K562 (cell line): ENCODE results near the gene HCN3. TPM values are rescaled to one million over a fixed set of nuclear protein-coding genes. Genes with fewer than 3 reads are reported as not detected.

ENCODE experiments used
- ATAC-seq: fragments of 200-7000 bp; cut with Tn5 transposase; 3 replicates; pipeline ENCODE4 v1.9.1; 2020; ENCODE audit warnings: moderate library complexity
- BruUV-seq: library from RNA; stranded (reverse); fragments of 400-500 nt; replicated peaks from 2 replicates; lab custom pipeline; 2021; lab: Mats Ljungman, UMichigan
- CTCF ChIA-PET: fragments of 300-600 bp; formaldehyde crosslinking; extraction: SDS; loops from one replicate; lab custom pipeline; 2021; ENCODE audit warnings: low intra/inter-chr PET ratio; lab: Yijun Ruan, JAX
- POLR2A ChIA-PET: fragments of 300-600, 350-650 bp; sonication (Branson Sonifier 250); formaldehyde crosslinking; extraction: SDS; loops from one replicate; lab custom pipeline; 2021; ENCODE audit warnings: antibody characterized with exemption, inconsistent platforms; lab: Yijun Ruan, JAX
- DNase-seq, 4 experiments: peaks; one replicate each; pipeline versions ENCODE4 v3.0.0 to v3.0.0-alpha.2; 2011 to 2018; ENCODE audit warnings: low spot score in 3 of 4, mixed read lengths in 3 of 4; ENCODE audit errors: extremely low read depth in 1 of 4
- FAIRE-seq: peaks from 2 replicates; lab custom pipeline; 2011; peaks lifted over from hg19 to GRCh38; lab: Jason Lieb, UNC
- H2AFZ ChIP-seq: 2 replicates; pipeline ENCODE4 v1.6.0; 2011; ENCODE audit warnings: low read depth, low read length, control low read depth, inconsistent platforms
- H3K27ac ChIP-seq: fragments of 200-600 bp; 3 replicates; pipeline ENCODE4 v1.8.0; 2011; ENCODE audit warnings: low read depth, mild to moderate bottlenecking, control low read depth, inconsistent platforms, low read length, moderate library complexity, mixed read lengths; ENCODE audit errors: extremely low read depth
- H3K27me3 ChIP-seq, 2 experiments: fragments of 300-600 bp in 1 of 2; 2 replicates in 1 of 2; 3 replicates in 1 of 2; pipeline versions ENCODE4 v1.6.0 to v1.8.0; 2011; ENCODE audit warnings: inconsistent platforms in 2 of 2, low read length in 2 of 2, mild to moderate bottlenecking in 1 of 2, mixed read lengths in 1 of 2, moderate library complexity in 1 of 2; ENCODE audit not compliant: control insufficient read depth in 2 of 2, insufficient read depth in 2 of 2
- H3K36me3 ChIP-seq: fragments of 300-600 bp; 3 replicates; pipeline ENCODE4 v1.8.0; 2011; ENCODE audit warnings: mild to moderate bottlenecking, low read length, inconsistent platforms; ENCODE audit not compliant: control insufficient read depth, insufficient read depth
- H3K4me1 ChIP-seq, 2 experiments: fragments of 200-600 bp in 1 of 2; replicated peaks in 1 of 2; 2 replicates in 1 of 2; 3 replicates in 1 of 2; pipeline versions ENCODE4 v1.5.1 to v1.8.0; 2011; ENCODE audit warnings: inconsistent platforms in 2 of 2, low read length in 2 of 2, mild to moderate bottlenecking in 1 of 2, mixed read lengths in 1 of 2, moderate library complexity in 1 of 2; ENCODE audit not compliant: control insufficient read depth in 2 of 2, insufficient read depth in 2 of 2
- H3K4me2 ChIP-seq: 2 replicates; pipeline ENCODE4 v1.6.1; 2011; ENCODE audit warnings: low read length, control low read depth, inconsistent platforms, mixed read lengths; ENCODE audit not compliant: insufficient read depth
- H3K4me3 ChIP-seq: fragments of 200-600 bp; sonication (generic), shearing (Covaris generic); 2 replicates; pipeline ENCODE4 v1.5.1; 2016; ENCODE audit warnings: control low read depth, inconsistent platforms
- H3K79me2 ChIP-seq: fragments of 200-600 bp; 3 replicates; pipeline ENCODE4 v1.8.0; 2011; ENCODE audit warnings: low read length, inconsistent platforms; ENCODE audit not compliant: control insufficient read depth, insufficient read depth
- H3K9ac ChIP-seq, 2 experiments: 2 replicates each; pipeline versions ENCODE4 v1.6.0 to v1.6.1; 2011; ENCODE audit warnings: low read depth in 2 of 2, low read length in 2 of 2, control low read depth in 1 of 2, inconsistent platforms in 1 of 2, mild to moderate bottlenecking in 1 of 2, mixed read lengths in 1 of 2; ENCODE audit not compliant: insufficient read depth in 1 of 2
- H3K9me1 ChIP-seq: one replicate; pipeline ENCODE4 v1.6.0; 2011; ENCODE audit warnings: inconsistent platforms, mild to moderate bottlenecking, low read length, moderate library complexity; ENCODE audit not compliant: control insufficient read depth, insufficient read depth
- H3K9me3 ChIP-seq: replicated peaks from 2 replicates; pipeline ENCODE4 v1.5.1; 2011; ENCODE audit warnings: low read depth, low read length, inconsistent platforms; ENCODE audit not compliant: control insufficient read depth, insufficient read depth
- H4K20me1 ChIP-seq: replicated peaks from 2 replicates; pipeline ENCODE4 v1.6.1; 2011; ENCODE audit warnings: low read length, inconsistent platforms, mixed read lengths; ENCODE audit not compliant: control insufficient read depth, insufficient read depth
- BMI1 ChIP-seq: fragments of 150-350 bp; IDR thresholded peaks from 2 replicates; pipeline ENCODE4 v1.6.1; 2014; ENCODE audit warnings: low read length
- KHSRP ChIP-seq: fragments of 450-650 bp; IDR thresholded peaks from 2 replicates; pipeline ENCODE4 v1.6.1; 2017
- MCM2 ChIP-seq: fragments of 450-650 bp; IDR thresholded peaks from 2 replicates; pipeline ENCODE4 v1.6.1; 2017; ENCODE audit warnings: low read depth, mild to moderate bottlenecking
- NFIC ChIP-seq: fragments of 450-650 bp; IDR thresholded peaks from 2 replicates; pipeline ENCODE4 v1.6.1; 2017; ENCODE audit warnings: mild to moderate bottlenecking, inconsistent platforms
- NR3C1 ChIP-seq: sonication (generic); formaldehyde crosslinking; IDR thresholded peaks from 2 replicates; pipeline ENCODE4 v1.8.1; 2022; ENCODE audit warnings: missing genetic modification reagents
- POLR2AphosphoS2 ChIP-seq: IDR thresholded peaks from 2 replicates; pipeline ENCODE4 v1.6.1; 2012; ENCODE audit warnings: low read length, improper control_type of control experiment
- POLR2B ChIP-seq: fragments of 450-650 bp; IDR thresholded peaks from 2 replicates; pipeline ENCODE4 v1.6.1; 2018; ENCODE audit warnings: low read depth; ENCODE audit not compliant: partially characterized antibody
- SMARCA4 ChIP-seq: fragments of 450-650 bp; IDR thresholded peaks from 2 replicates; pipeline ENCODE4 v1.6.1; 2016
- SRSF1 ChIP-seq: fragments of 200-400 bp; formaldehyde crosslinking; IDR thresholded peaks from 2 replicates; pipeline ENCODE4 v1.6.1; 2017; ENCODE audit warnings: mild to moderate bottlenecking, low read depth, low read length, moderate library complexity
- TAF7 ChIP-seq: fragments of 450-650 bp; IDR thresholded peaks from 2 replicates; pipeline ENCODE4 v1.6.1; 2016; ENCODE audit warnings: missing genetic modification characterization, missing compliant biosample characterization
- TFE3 ChIP-seq: fragments of 450-650 bp; formaldehyde crosslinking; IDR thresholded peaks from 2 replicates; pipeline ENCODE4 v1.4.0; 2020; ENCODE audit warnings: mild to moderate bottlenecking, mixed read lengths
- ZBTB43 ChIP-seq: sonication (generic); formaldehyde crosslinking; IDR thresholded peaks from 2 replicates; pipeline ENCODE4 v1.8.0; 2023; ENCODE audit warnings: mild to moderate bottlenecking, missing genetic modification reagents
- ZBTB7A ChIP-seq: IDR thresholded peaks from 2 replicates; pipeline ENCODE4 v1.6.1; 2011; ENCODE audit warnings: low read depth, mild to moderate bottlenecking, low read length, moderate library complexity, borderline replicate concordance; ENCODE audit not compliant: control insufficient read depth
- ZC3H11A ChIP-seq: IDR thresholded peaks from 2 replicates; pipeline ENCODE4 v1.6.1; 2012; ENCODE audit warnings: low read depth, low read length, improper control_type of control experiment
- WGBS: fragments of 100-300 bp; shearing (Covaris generic); methylation state at CpG from one replicate; pipeline ENCODE4 v1.1.6; 2016; ENCODE audit warnings: low coverage, mixed read lengths; ENCODE audit not compliant: insufficient coverage; ENCODE audit errors: missing lambda C conversion rate; 5-methylcytosine and 5-hydroxymethylcytosine counted together
- in situ Hi-C: fragments of 300-500 bp; cut with MboI; formaldehyde crosslinking; loops from 4 replicates; pipeline ENCODE4 v1.15.0; 2018; ENCODE audit warnings: inconsistent platforms, mixed read lengths
- intact Hi-C: fragments of 100-400 bp; cut with micrococcal nuclease; formaldehyde crosslinking; loops from 2 replicates; pipeline ENCODE4 v1.14.2; 2022
- polyA plus RNA-seq, 8 experiments: library from polyadenylated mRNA; depleted of rRNA in 4 of 8; stranded (reverse) in 5 of 8; unstranded in 3 of 8; fragments of >200 nt; fragmentation: Nextera tagmentation in 2 of 8; fragmentation: Illumina TruSeq in 1 of 8; extraction: Ambion mirVana in 2 of 8; extraction: Trizol in 1 of 8; gene quantifications; 2 replicates each; pipeline versions ENCODE4 v1.2.1 to v1.2.3, GENCODE V29; 2011 to 2014; ENCODE audit warnings: inconsistent platforms in 1 of 8, missing spikeins in 1 of 8
- total RNA-seq, 7 experiments: library from RNA; depleted of rRNA in 6 of 7; stranded (reverse); fragments of >200 nt in 6 of 7; fragmentation: Illumina TruSeq in 2 of 7; extraction: Trizol in 2 of 7; gene quantifications; 2 replicates each; pipeline versions ENCODE4 v1.2.1 to v1.2.3, GENCODE V29; 2011 to 2021; ENCODE audit warnings: low replicate concordance in 1 of 7

HCN3 gene
- total and polyA plus RNA-seq, 9 of the 15 experiments (the other 6 are each of a cell fraction or from before 2014, with no cell fraction given) = 0.91 to 9.7 (median 3.9) TPM

GRCh38 chr1:155304558-155305063 is 27.3 kb downstream of the HCN3 start:
- Histone ChIP-seq H3K79me2 (peaks cover 33% of the 10 kb centered on the region), H3K27ac (no peak overlapping the region), H3K36me3 (no peaks in the 10 kb centered on the region), H3K9ac (no peak overlapping the region), H3K27me3 (no peaks in the 10 kb centered on the region), H4K20me1 (no peaks in the 10 kb centered on the region), H3K4me2 (no peak overlapping the region), H3K4me3 (no peak overlapping the region), H3K9me1 (no peaks in the 10 kb centered on the region), H3K4me1 (peaks cover 22 to 37% of the 10 kb centered on the region in 2 experiments; a peak in 4 of 5 replicates), H3K9me3 (no peaks in the 10 kb centered on the region), H2AFZ (peak overlapping the region; percentile 36; the same call in 1 of the 2 replicates)
- FAIRE-seq (no peak), DNase-seq (no peak), ATAC-seq (no peak)
- TF ChIP-seq NR3C1 (CRISPR knock-in tag) (no peak), NFIC (0 out of 2 replicates have a peak, but pooled peaks have one; percentile 41), POLR2B (no peak)
- in situ Hi-C loops = loop anchor here (25.0 kb wide), 1 partner anchor 1433 kb away; the partner anchor contains the start of genes ISG20L2, METTL25B and MRPL24
- no TSS peak for BruUV-seq
- ChIA-PET CTCF (no interaction called here), POLR2A (interaction anchor here (1.3 kb wide), 1 partner anchor 13 kb away, joined by 3 read pairs; no protein-coding TSS in a partner anchor)
- 86% methylated on average over 11 of the region's 11 CpGs for WGBS
- intact Hi-C loops = no loop called here

- peak overlapping the region; percentile 58 for H2AFZ ChIP-seq
- no peaks in the 10 kb centered on the region for H4K20me1 ChIP-seq
- no peaks in the 10 kb centered on the region for H3K9me1 ChIP-seq
- no peaks in the 10 kb centered on the region for H3K27me3 ChIP-seq
- FAIRE-seq (no peak), DNase-seq (no peak), ATAC-seq (no peak)
- H3K4me2 ChIP-seq = no peak overlapping the region
- H3K9me3 ChIP-seq = no peaks in the 10 kb centered on the region
- peak overlapping the region in 1 of 2 experiments; percentile 80; a peak in 2 of 4 replicates for H3K9ac ChIP-seq
- 60% methylated on average over 7 of the region's 7 CpGs for WGBS
- peaks cover 22 to 37% of the 10 kb centered on the region in 2 experiments; a peak in 4 of 5 replicates for H3K4me1 ChIP-seq
- H3K79me2 ChIP-seq = peaks cover 33% of the 10 kb centered on the region
- in situ Hi-C loops = loop anchor here (25.0 kb wide), 1 partner anchor 1431 kb away; the partner anchor contains the start of genes ISG20L2, METTL25B and MRPL24
- peaks cover 13% of the 10 kb centered on the region; the same call in 1 of the 3 replicates for H3K36me3 ChIP-seq
- CTCF ChIA-PET = interaction anchor here (1.2 kb wide), 1 partner anchor 55 kb away, joined by 4 read pairs; no protein-coding TSS in a partner anchor
- no TSS peak for BruUV-seq
- POLR2A ChIA-PET = interaction anchor here (1.0 to 1.5 kb wide), 7 partner anchors 12 to 55 kb away, joined by 3 to 4 read pairs (median 3); partner anchors contain the start of gene RUSC1
- H3K4me3 ChIP-seq = no peak overlapping the region
- H3K27ac ChIP-seq = no peak overlapping the region; the same call in 2 of the 3 replicates
- intact Hi-C loops = no loop called here
- no peak for TF ChIP-seq TAF7
- TF ChIP-seq KHSRP = no peak
- no peak for TF ChIP-seq BMI1
- no peak for TF ChIP-seq ZBTB7A
- TF ChIP-seq MCM2 = no peak
- no peak for TF ChIP-seq POLR2AphosphoS2
- TF ChIP-seq TFE3 (CRISPR knock-in tag) = no peak
- TF ChIP-seq SRSF1 = no peak
- no peak for TF ChIP-seq ZC3H11A
- TF ChIP-seq SMARCA4 = no peak
- TF ChIP-seq ZBTB43 (CRISPR knock-in tag) = no peak
Observed at GRCh38 chr1:155305881-155306391, 28.7 kb downstream of the HCN3 start.
